ENCODE measurements around the gene RHOXF1.
"Not testable (repeated sequence)": the region's sequence is repeated elsewhere in the genome, so short reads cannot be mapped to it uniquely, and the experiment has no call there.

The RHOXF1 gene

GRCh38 chrX:120111611-120112010 lies 4.1 kb downstream of the RHOXF1 start:
- no peak for TF ChIP-seq MAX (IDR thresholded peaks at IDR 0.05; ENCODE audit: low read depth, low read length)
- no peak for TF ChIP-seq POLR2A (IDR thresholded peaks at IDR 0.05; ENCODE audit: extremely low read depth, insufficient read length)
- TF ChIP-seq MYC (IDR thresholded peaks at IDR 0.05; ENCODE audit: low read depth, low read length), result no peak
- TF ChIP-seq CTCF (IDR thresholded peaks at IDR 0.05; ENCODE audit: low read depth, low read length), result no peak
- H3K4me3 ChIP-seq (ENCODE audit: low read depth, low read length), result no peak overlapping the region
- DNase-seq (ENCODE audit: low read depth), result no peak

GRCh38 chrX:120109378-120109777 lies 6.3 kb downstream of the RHOXF1 start:
- no peak overlapping the region for H3K4me3 ChIP-seq (ENCODE audit: low read depth, low read length)
- TF ChIP-seq MAX (IDR thresholded peaks at IDR 0.05; ENCODE audit: low read depth, low read length) (no peak), MYC (IDR thresholded peaks at IDR 0.05; ENCODE audit: low read depth, low read length) (no peak), CTCF (IDR thresholded peaks at IDR 0.05; ENCODE audit: low read depth, low read length) (no peak), POLR2A (IDR thresholded peaks at IDR 0.05; ENCODE audit: extremely low read depth, insufficient read length) (no peak)
- no peak for DNase-seq (ENCODE audit: low read depth)

- H3K4me3 ChIP-seq (ENCODE audit: low read depth, low read length); DNase-seq (ENCODE audit: low read depth): not testable (repeated sequence)
Observed at GRCh38 chrX:120104707-120105106, 11.0 kb downstream of the RHOXF1 start.

GRCh38 chrX:120101057-120101456 lies 14.7 kb downstream of the RHOXF1 start:
- DNase-seq (ENCODE audit: low read depth); H3K4me3 ChIP-seq (ENCODE audit: low read depth, low read length): not testable (repeated sequence)

GRCh38 chrX:120090208-120090607 lies 25.5 kb downstream of the RHOXF1 start:
- DNase-seq (ENCODE audit: low read depth), result peak; percentile 39
- H3K4me3 ChIP-seq (ENCODE audit: low read depth, low read length), result no peak overlapping the region
- TF ChIP-seq CTCF (IDR thresholded peaks at IDR 0.05; ENCODE audit: low read depth, low read length), result peak; percentile 34
- no peak for TF ChIP-seq POLR2A (IDR thresholded peaks at IDR 0.05; ENCODE audit: extremely low read depth, insufficient read length)

GRCh38 chrX:120087289-120088017 lies 28.3 kb downstream of the RHOXF1 start:
- TF ChIP-seq CTCF (IDR thresholded peaks at IDR 0.05; ENCODE audit: low read depth, low read length) (no peak), POLR2A (IDR thresholded peaks at IDR 0.05; ENCODE audit: extremely low read depth, insufficient read length) (no peak), MYC (IDR thresholded peaks at IDR 0.05; ENCODE audit: low read depth, low read length) (no peak), MAX (IDR thresholded peaks at IDR 0.05; ENCODE audit: low read depth, low read length) (no peak)
- no peak for DNase-seq (ENCODE audit: low read depth)
- no peak overlapping the region for H3K4me3 ChIP-seq (ENCODE audit: low read depth, low read length)

GRCh38 chrX:120085553-120086185 lies 30.0 kb downstream of the RHOXF1 start:
- not testable (repeated sequence) for DNase-seq (ENCODE audit: low read depth); H3K4me3 ChIP-seq (ENCODE audit: low read depth, low read length)

- not testable (repeated sequence) for DNase-seq (ENCODE audit: low read depth)
- H3K4me3 ChIP-seq (ENCODE audit: low read depth, low read length), result peak within 1 kb of the TSS; percentile 53
Observed at GRCh38 chrX:120077590-120077989, 38.1 kb downstream of the RHOXF1 start, which contains the start of gene RHOXF2B. RHOXF2B (minus strand) TSS chrX:120077690; CDS start chrX:120077552, 138 bp downstream.

GRCh38 chrX:120066169-120066568 lies 49.5 kb downstream of the RHOXF1 start:
- not testable (repeated sequence) for H3K4me3 ChIP-seq (ENCODE audit: low read depth, low read length); DNase-seq (ENCODE audit: low read depth)

All from NB4 (cell line).